K562 (cell line): ENCODE data around the gene CABP2. TPM values are rescaled to one million over a fixed set of nuclear protein-coding genes. Genes with fewer than 3 reads are reported as not detected.

ENCODE experiments used
- ARID3B ChIP-seq: fragments of 250-450 bp; sonication (Bioruptor Pico); IDR thresholded peaks from 2 replicates; pipeline ENCODE4 v1.4.0; 2020; ENCODE audit warnings: borderline replicate concordance
- FUS ChIP-seq: fragments of 200-400 bp; formaldehyde crosslinking; optimal IDR thresholded peaks from 2 replicates; pipeline ENCODE3; 2017; ENCODE audit warnings: low read depth, low read length
- KLF13 ChIP-seq: fragments of 450-650 bp; IDR thresholded peaks from 2 replicates; pipeline ENCODE4 v1.6.1; 2016; ENCODE audit warnings: missing genetic modification characterization, low read depth, mild to moderate bottlenecking, missing compliant biosample characterization, moderate library complexity, borderline replicate concordance
- LARP7 ChIP-seq: fragments of 450-650 bp; IDR thresholded peaks from 2 replicates; pipeline ENCODE4 v1.6.1; 2016
- POLR2AphosphoS2 ChIP-seq: IDR thresholded peaks from 2 replicates; pipeline ENCODE4 v1.6.1; 2012; ENCODE audit warnings: low read length, improper control_type of control experiment
- PTBP1 ChIP-seq: fragments of 200-400 bp; formaldehyde crosslinking; IDR thresholded peaks from 2 replicates; pipeline ENCODE4 v1.6.1; 2017; ENCODE audit warnings: low read depth, low read length
- REST ChIP-seq, 2 experiments: fragments of 450-650 bp; formaldehyde crosslinking in 1 of 2; IDR thresholded peaks; 2 replicates each; pipeline versions ENCODE4 v1.4.0 to v1.6.1; 2014 to 2020; ENCODE audit warnings: mild to moderate bottlenecking in 2 of 2, borderline replicate concordance in 1 of 2, low read depth in 1 of 2
- SMC3 ChIP-seq: conservative IDR thresholded peaks from 2 replicates; pipeline ENCODE4 v1.6.1; 2011; ENCODE audit warnings: low read depth, low read length, improper control_type of control experiment; ENCODE audit not compliant: insufficient read depth
- TEAD2 ChIP-seq: fragments of 450-650 bp; IDR thresholded peaks from 2 replicates; pipeline ENCODE4 v1.6.1; 2016; ENCODE audit warnings: missing genetic modification characterization, control low read depth, missing compliant biosample characterization
- XRCC5 ChIP-seq: fragments of 200-400 bp; formaldehyde crosslinking; IDR thresholded peaks from 2 replicates; pipeline ENCODE4 v1.6.1; 2017; ENCODE audit warnings: low read depth, mild to moderate bottlenecking, low read length
- YY1 ChIP-seq, 3 experiments: IDR thresholded peaks; 2 replicates each; pipeline ENCODE4 v1.6.1; 2011; ENCODE audit warnings: low read length in 2 of 3, mild to moderate bottlenecking in 2 of 3, moderate library complexity in 2 of 3, borderline replicate concordance in 1 of 3, control low read depth in 1 of 3, low read depth in 1 of 3; ENCODE audit not compliant: insufficient read depth in 3 of 3, insufficient replicate concordance in 2 of 3, control insufficient read depth in 1 of 3, insufficient read length in 1 of 3; ENCODE audit errors: extremely low read depth in 1 of 3
- ZEB2 ChIP-seq: fragments of 450-650 bp; IDR thresholded peaks from 2 replicates; pipeline ENCODE4 v1.6.1; 2016
- ZNF197 ChIP-seq: fragments of 200-800 bp; sonication (Bioruptor generic); IDR thresholded peaks from 2 replicates; pipeline ENCODE4 v1.6.1; 2016; ENCODE audit warnings: low read depth, missing genetic modification characterization, missing compliant biosample characterization
- ZNF436 ChIP-seq: fragments of 250-450, 450-650 bp; sonication (Bioruptor Pico); formaldehyde crosslinking; IDR thresholded peaks from 2 replicates; pipeline ENCODE4 v1.7.0; 2020; ENCODE audit warnings: mild to moderate bottlenecking
- ZNF551 ChIP-seq: fragments of 250-450 bp; sonication (Bioruptor Pico); IDR thresholded peaks from 2 replicates; pipeline ENCODE4 v1.5.0; 2021; ENCODE audit warnings: mild to moderate bottlenecking, moderate library complexity
- polyA plus RNA-seq, 8 experiments: library from polyadenylated mRNA; depleted of rRNA in 4 of 8; stranded (reverse) in 5 of 8; unstranded in 3 of 8; fragments of >200 nt; fragmentation: Nextera tagmentation in 2 of 8; fragmentation: Illumina TruSeq in 1 of 8; extraction: Ambion mirVana in 2 of 8; extraction: Trizol in 1 of 8; gene quantifications; 2 replicates each; pipeline versions ENCODE4 v1.2.1 to v1.2.3, GENCODE V29; 2011 to 2014; ENCODE audit warnings: inconsistent platforms in 1 of 8, missing spikeins in 1 of 8
- total RNA-seq, 7 experiments: library from RNA; depleted of rRNA in 6 of 7; stranded (reverse); fragments of >200 nt in 6 of 7; fragmentation: Illumina TruSeq in 2 of 7; extraction: Trizol in 2 of 7; gene quantifications; 2 replicates each; pipeline versions ENCODE4 v1.2.1 to v1.2.3, GENCODE V29; 2011 to 2021; ENCODE audit warnings: low replicate concordance in 1 of 7
- TF ChIP-seq, protein P1 (sequence below): sonication (generic); formaldehyde crosslinking; IDR thresholded peaks from 2 replicates; pipeline ENCODE4 v1.8.0; 2022; ENCODE audit warnings: mild to moderate bottlenecking, low read depth, missing genetic modification reagents

CABP2 gene
- total and polyA plus RNA-seq, 9 of the 15 experiments (the other 6 are each of a cell fraction or from before 2014, with no cell fraction given) = not detected

GRCh38 chr11:67572747-67573419, 49.6 kb upstream of the CABP2 start (continued):
- TF ChIP-seq YY1 (IDR thresholded peaks at IDR 0.05; ENCODE audit: borderline replicate concordance in 1 of 3, control insufficient read depth in 1 of 3, extremely low read depth in 1 of 3, insufficient read depth in 3 of 3, insufficient read length in 1 of 3, insufficient replicate concordance in 2 of 3, low read depth in 1 of 3, low read length in 2 of 3) (peak in 2 of 3 experiments; percentile 7 to 20), ZNF551 (CRISPR knock-in tag) (no peak), FUS (no peak), XRCC5 (no peak), ARID3B (CRISPR knock-in tag) (0 out of 2 replicates have a peak, but pooled peaks have one; percentile 6), POLR2AphosphoS2 (no peak), ZNF436 (CRISPR knock-in tag) (no peak), REST (IDR thresholded peaks at IDR 0.05; ENCODE audit: borderline replicate concordance) (peak; percentile 74), REST (CRISPR knock-in tag; IDR thresholded peaks at IDR 0.05; ENCODE audit: low read depth) (0 out of 2 replicates have a peak, but pooled peaks have one; percentile 42), ZNF197 (CRISPR knock-in tag) (no peak), SMC3 (peak; percentile 70), TEAD2 (tag) (peak; percentile 43; the same call in 1 of the 2 replicates), PTBP1 (no peak), LARP7 (no peak), KLF13 (tag) (no peak), ZEB2 (0 out of 2 replicates have a peak, but pooled peaks have one; percentile 24)
- TF ChIP-seq, protein P1, sequence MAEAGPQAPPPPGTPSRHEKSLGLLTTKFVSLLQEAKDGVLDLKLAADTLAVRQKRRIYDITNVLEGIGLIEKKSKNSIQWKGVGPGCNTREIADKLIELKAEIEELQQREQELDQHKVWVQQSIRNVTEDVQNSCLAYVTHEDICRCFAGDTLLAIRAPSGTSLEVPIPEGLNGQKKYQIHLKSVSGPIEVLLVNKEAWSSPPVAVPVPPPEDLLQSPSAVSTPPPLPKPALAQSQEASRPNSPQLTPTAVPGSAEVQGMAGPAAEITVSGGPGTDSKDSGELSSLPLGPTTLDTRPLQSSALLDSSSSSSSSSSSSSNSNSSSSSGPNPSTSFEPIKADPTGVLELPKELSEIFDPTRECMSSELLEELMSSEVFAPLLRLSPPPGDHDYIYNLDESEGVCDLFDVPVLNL (CRISPR knock-in tag) = no peak
